Thyroid gland (tissue), 4 donors: Measurements from ENCODE around the gene RHOJ.

Experiments used
- POLR2A ChIP-seq, 2 donors: fragments of 450-650 bp; IDR thresholded peaks; one replicate each; pipeline ENCODE4 v1.6.1; 2017; ENCODE audit warnings: antibody characterized with exemption in 2 of 2, mild to moderate bottlenecking in 2 of 2, moderate library complexity in 1 of 2
- TF ChIP-seq, protein P1 (sequence below), 6 experiments: fragments of 200-600 bp in 3 of 6; fragments of 450-650 bp in 3 of 6; sonication (generic) in 3 of 6; IDR thresholded peaks; one replicate each; pipeline ENCODE4 v1.5.1; 2016 to 2019; ENCODE audit warnings: antibody characterized with exemption in 6 of 6, mild to moderate bottlenecking in 2 of 6, inconsistent platforms in 1 of 6, moderate library complexity in 1 of 6

DNA sequence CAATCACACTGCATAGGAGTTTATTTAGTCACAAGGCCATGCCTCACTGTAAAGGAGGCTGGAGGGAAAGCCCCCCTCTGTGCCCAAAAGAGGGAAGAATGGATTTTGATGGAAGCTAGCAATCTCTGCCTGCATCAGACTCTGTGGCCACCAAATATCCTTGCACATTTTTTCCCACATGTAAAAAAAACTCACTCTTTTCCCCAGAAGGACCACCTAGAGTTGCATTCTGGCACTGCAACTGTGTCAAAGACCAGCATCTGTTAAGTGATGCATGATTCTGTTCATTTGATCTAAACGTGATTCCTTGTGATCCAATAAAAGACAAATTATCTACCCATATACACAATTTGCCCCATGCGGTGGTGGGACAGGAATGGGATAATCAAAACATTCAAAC, 8.0 kb downstream of the RHOJ start:
- TF ChIP-seq, protein P1, sequence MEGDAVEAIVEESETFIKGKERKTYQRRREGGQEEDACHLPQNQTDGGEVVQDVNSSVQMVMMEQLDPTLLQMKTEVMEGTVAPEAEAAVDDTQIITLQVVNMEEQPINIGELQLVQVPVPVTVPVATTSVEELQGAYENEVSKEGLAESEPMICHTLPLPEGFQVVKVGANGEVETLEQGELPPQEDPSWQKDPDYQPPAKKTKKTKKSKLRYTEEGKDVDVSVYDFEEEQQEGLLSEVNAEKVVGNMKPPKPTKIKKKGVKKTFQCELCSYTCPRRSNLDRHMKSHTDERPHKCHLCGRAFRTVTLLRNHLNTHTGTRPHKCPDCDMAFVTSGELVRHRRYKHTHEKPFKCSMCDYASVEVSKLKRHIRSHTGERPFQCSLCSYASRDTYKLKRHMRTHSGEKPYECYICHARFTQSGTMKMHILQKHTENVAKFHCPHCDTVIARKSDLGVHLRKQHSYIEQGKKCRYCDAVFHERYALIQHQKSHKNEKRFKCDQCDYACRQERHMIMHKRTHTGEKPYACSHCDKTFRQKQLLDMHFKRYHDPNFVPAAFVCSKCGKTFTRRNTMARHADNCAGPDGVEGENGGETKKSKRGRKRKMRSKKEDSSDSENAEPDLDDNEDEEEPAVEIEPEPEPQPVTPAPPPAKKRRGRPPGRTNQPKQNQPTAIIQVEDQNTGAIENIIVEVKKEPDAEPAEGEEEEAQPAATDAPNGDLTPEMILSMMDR (IDR thresholded peaks at IDR 0.05), result no peak
- TF ChIP-seq POLR2A (IDR thresholded peaks at IDR 0.05), result no peak
